ENCODE results near the gene WSCD1.

DNA sequence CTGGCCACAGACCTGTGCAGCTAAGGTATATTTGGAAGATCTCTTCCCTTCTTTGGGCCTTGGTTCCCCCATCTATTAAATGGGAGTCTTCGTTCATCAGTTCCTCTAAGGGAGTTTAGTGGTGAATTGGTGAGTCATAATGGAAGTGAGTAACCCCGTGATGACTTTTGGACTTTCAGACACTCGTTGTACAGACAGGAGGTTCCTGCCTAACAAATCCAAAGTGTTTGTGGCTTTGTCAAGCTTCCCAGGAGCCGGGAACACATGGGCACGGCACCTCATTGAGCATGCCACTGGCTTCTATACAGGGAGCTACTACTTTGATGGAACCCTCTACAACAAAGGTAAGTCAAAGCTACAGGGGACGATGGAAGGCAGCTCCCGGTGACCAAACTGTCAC lies 40.4 kb downstream of the WSCD1 start:
- TF ChIP-seq, protein P1, sequence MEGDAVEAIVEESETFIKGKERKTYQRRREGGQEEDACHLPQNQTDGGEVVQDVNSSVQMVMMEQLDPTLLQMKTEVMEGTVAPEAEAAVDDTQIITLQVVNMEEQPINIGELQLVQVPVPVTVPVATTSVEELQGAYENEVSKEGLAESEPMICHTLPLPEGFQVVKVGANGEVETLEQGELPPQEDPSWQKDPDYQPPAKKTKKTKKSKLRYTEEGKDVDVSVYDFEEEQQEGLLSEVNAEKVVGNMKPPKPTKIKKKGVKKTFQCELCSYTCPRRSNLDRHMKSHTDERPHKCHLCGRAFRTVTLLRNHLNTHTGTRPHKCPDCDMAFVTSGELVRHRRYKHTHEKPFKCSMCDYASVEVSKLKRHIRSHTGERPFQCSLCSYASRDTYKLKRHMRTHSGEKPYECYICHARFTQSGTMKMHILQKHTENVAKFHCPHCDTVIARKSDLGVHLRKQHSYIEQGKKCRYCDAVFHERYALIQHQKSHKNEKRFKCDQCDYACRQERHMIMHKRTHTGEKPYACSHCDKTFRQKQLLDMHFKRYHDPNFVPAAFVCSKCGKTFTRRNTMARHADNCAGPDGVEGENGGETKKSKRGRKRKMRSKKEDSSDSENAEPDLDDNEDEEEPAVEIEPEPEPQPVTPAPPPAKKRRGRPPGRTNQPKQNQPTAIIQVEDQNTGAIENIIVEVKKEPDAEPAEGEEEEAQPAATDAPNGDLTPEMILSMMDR (tag by site-specific recombination; IDR thresholded peaks at IDR 0.05), result no peak
- TF ChIP-seq ZNF777 (tag by site-specific recombination; IDR thresholded peaks at IDR 0.05; ENCODE audit: borderline replicate concordance) (no peak), ZNF23 (tag by site-specific recombination; IDR thresholded peaks at IDR 0.05; ENCODE audit: borderline replicate concordance) (no peak), ZNF292 (tag by site-specific recombination; IDR thresholded peaks at IDR 0.05; ENCODE audit: borderline replicate concordance, low read depth) (no peak), REPIN1 (tag by site-specific recombination; IDR thresholded peaks at IDR 0.05; ENCODE audit: low read depth) (no peak), YY1 (tag by site-specific recombination; IDR thresholded peaks at IDR 0.05) (no peak), ZNF121 (tag by site-specific recombination; IDR thresholded peaks at IDR 0.05) (no peak), WT1 (tag by site-specific recombination; IDR thresholded peaks at IDR 0.05) (no peak), ZNF521 (tag by site-specific recombination; IDR thresholded peaks at IDR 0.05) (no peak), ZNF426 (tag by site-specific recombination; IDR thresholded peaks at IDR 0.05) (no peak), ZNF747 (tag by site-specific recombination; IDR thresholded peaks at IDR 0.05) (no peak)
- TF ChIP-seq, protein P2, sequence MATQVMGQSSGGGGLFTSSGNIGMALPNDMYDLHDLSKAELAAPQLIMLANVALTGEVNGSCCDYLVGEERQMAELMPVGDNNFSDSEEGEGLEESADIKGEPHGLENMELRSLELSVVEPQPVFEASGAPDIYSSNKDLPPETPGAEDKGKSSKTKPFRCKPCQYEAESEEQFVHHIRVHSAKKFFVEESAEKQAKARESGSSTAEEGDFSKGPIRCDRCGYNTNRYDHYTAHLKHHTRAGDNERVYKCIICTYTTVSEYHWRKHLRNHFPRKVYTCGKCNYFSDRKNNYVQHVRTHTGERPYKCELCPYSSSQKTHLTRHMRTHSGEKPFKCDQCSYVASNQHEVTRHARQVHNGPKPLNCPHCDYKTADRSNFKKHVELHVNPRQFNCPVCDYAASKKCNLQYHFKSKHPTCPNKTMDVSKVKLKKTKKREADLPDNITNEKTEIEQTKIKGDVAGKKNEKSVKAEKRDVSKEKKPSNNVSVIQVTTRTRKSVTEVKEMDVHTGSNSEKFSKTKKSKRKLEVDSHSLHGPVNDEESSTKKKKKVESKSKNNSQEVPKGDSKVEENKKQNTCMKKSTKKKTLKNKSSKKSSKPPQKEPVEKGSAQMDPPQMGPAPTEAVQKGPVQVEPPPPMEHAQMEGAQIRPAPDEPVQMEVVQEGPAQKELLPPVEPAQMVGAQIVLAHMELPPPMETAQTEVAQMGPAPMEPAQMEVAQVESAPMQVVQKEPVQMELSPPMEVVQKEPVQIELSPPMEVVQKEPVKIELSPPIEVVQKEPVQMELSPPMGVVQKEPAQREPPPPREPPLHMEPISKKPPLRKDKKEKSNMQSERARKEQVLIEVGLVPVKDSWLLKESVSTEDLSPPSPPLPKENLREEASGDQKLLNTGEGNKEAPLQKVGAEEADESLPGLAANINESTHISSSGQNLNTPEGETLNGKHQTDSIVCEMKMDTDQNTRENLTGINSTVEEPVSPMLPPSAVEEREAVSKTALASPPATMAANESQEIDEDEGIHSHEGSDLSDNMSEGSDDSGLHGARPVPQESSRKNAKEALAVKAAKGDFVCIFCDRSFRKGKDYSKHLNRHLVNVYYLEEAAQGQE (tag by site-specific recombination; IDR thresholded peaks at IDR 0.05), result no peak
- TF ChIP-seq, protein P3, sequence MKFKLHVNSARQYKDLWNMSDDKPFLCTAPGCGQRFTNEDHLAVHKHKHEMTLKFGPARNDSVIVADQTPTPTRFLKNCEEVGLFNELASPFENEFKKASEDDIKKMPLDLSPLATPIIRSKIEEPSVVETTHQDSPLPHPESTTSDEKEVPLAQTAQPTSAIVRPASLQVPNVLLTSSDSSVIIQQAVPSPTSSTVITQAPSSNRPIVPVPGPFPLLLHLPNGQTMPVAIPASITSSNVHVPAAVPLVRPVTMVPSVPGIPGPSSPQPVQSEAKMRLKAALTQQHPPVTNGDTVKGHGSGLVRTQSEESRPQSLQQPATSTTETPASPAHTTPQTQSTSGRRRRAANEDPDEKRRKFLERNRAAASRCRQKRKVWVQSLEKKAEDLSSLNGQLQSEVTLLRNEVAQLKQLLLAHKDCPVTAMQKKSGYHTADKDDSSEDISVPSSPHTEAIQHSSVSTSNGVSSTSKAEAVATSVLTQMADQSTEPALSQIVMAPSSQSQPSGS (tag by site-specific recombination; IDR thresholded peaks at IDR 0.05; ENCODE audit: low read depth), result no peak
- TF ChIP-seq, protein P4, sequence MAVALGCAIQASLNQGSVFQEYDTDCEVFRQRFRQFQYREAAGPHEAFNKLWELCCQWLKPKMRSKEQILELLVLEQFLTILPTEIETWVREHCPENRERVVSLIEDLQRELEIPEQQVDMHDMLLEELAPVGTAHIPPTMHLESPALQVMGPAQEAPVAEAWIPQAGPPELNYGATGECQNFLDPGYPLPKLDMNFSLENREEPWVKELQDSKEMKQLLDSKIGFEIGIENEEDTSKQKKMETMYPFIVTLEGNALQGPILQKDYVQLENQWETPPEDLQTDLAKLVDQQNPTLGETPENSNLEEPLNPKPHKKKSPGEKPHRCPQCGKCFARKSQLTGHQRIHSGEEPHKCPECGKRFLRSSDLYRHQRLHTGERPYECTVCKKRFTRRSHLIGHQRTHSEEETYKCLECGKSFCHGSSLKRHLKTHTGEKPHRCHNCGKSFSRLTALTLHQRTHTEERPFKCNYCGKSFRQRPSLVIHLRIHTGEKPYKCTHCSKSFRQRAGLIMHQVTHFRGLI (tag by site-specific recombination; IDR thresholded peaks at IDR 0.05), result no peak

Data from HEK293 (cell line).